SU-DHL-6 (cell line): Measurements from ENCODE around the gene CADM1.

Experiments used
- EZH2phosphoT487 ChIP-seq: fragments of 200-600 bp; sonication (generic), shearing (Covaris generic); conservative IDR thresholded peaks from 2 replicates; pipeline ENCODE4 v1.6.1; 2018; ENCODE audit warnings: mild to moderate bottlenecking, antibody characterized with exemption, low read length, moderate library complexity, mixed read lengths
- TF ChIP-seq, protein P1 (sequence below): fragments of 200-600 bp; sonication (generic); IDR thresholded peaks from one replicate; pipeline ENCODE4 v1.5.1; 2017; ENCODE audit warnings: antibody characterized with exemption, mild to moderate bottlenecking, low read length, moderate library complexity; ENCODE audit not compliant: insufficient read depth, poor library complexity, severe bottlenecking

DNA sequence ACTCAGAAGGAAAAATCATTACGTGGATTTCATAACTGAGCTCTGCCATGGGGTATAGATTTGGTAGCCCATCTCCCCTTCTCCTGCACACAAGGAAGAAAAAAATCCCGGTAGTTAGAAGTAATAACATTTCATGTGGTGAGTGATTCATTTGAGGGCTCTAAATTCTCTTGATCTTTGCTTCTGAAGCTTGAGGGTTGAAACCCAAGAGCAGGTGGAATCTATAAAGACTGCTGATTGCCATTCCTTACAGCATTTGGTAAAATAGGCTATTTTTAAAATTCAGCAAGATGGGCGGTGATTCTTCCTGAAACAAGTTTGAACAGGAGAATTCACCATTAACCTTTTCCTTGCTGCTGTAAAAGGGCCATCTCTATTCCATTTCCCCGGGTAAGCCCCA lies 266.1 kb downstream of the CADM1 start:
- TF ChIP-seq, protein P1, sequence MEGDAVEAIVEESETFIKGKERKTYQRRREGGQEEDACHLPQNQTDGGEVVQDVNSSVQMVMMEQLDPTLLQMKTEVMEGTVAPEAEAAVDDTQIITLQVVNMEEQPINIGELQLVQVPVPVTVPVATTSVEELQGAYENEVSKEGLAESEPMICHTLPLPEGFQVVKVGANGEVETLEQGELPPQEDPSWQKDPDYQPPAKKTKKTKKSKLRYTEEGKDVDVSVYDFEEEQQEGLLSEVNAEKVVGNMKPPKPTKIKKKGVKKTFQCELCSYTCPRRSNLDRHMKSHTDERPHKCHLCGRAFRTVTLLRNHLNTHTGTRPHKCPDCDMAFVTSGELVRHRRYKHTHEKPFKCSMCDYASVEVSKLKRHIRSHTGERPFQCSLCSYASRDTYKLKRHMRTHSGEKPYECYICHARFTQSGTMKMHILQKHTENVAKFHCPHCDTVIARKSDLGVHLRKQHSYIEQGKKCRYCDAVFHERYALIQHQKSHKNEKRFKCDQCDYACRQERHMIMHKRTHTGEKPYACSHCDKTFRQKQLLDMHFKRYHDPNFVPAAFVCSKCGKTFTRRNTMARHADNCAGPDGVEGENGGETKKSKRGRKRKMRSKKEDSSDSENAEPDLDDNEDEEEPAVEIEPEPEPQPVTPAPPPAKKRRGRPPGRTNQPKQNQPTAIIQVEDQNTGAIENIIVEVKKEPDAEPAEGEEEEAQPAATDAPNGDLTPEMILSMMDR = no peak
- no peak for TF ChIP-seq EZH2phosphoT487
